B cell (primary cell): Measurements from ENCODE around the gene JARID2.

Experiments
- CTCF ChIP-seq: fragments of 200-600 bp; IDR thresholded peaks from one replicate; pipeline ENCODE4 v1.8.0; 2022; ENCODE audit warnings: antibody characterized with exemption, mild to moderate bottlenecking
- EZH2 ChIP-seq: IDR thresholded peaks from 2 replicates; pipeline ENCODE4 v1.6.1; 2012; ENCODE audit warnings: borderline replicate concordance, low read depth, mild to moderate bottlenecking, moderate library complexity, low read length; ENCODE audit not compliant: insufficient read depth, poor library complexity, severe bottlenecking

GRCh38 chr6:15481390-15482291 is 235.8 kb downstream of the JARID2 start:
- TF ChIP-seq CTCF (no peak), EZH2 (no peak)
